Measurements from ENCODE around the gene TLR8.

The TLR8 gene

GRCh38 chrX:12932244-12932643 is 25.8 kb downstream of the TLR8 start:
- TF ChIP-seq REST (IDR thresholded peaks at IDR 0.05; ENCODE audit: insufficient read depth in 1 of 2, low read depth in 2 of 2, low read length in 2 of 2) (no peak), SIN3A (IDR thresholded peaks at IDR 0.05; ENCODE audit: borderline replicate concordance, insufficient read depth, low read length) (no peak)

DNA sequence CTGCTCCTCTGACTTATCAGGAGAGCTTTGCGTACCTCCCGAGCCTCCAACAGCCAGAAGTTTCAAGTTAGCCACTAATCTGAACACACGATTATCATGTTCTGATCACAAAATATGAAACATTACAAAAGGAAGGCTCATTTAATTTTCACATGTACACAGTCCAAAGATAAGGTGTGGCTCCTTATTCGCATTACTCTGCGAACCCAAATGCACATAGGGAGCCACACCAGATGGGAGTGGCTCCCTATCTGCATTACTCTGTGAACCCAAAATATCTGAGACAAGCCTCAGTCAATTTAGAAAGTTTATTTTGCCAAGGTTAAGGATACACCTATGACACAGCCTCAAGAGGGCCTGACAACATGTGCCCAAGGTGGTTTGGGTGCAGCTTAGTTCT is 28.4 kb downstream of the TLR8 start:
- no peak for TF ChIP-seq POLR2AphosphoS5 (IDR thresholded peaks at IDR 0.05; ENCODE audit: low read depth, low read length)
- no peak for TF ChIP-seq TAF1 (IDR thresholded peaks at IDR 0.05; ENCODE audit: borderline replicate concordance, insufficient read depth, low read length)
- TF ChIP-seq FOXP2 (optimal IDR thresholded peaks at IDR 0.05; ENCODE audit: borderline replicate concordance, extremely low read depth, extremely low read length, insufficient read depth) = no peak
- no peak for TF ChIP-seq REST (IDR thresholded peaks at IDR 0.05; ENCODE audit: insufficient read depth in 1 of 2, low read depth in 2 of 2, low read length in 2 of 2)
- no peak for TF ChIP-seq SIN3A (IDR thresholded peaks at IDR 0.05; ENCODE audit: borderline replicate concordance, insufficient read depth, low read length)

GRCh38 chrX:12936947-12937346 is 30.5 kb downstream of the TLR8 start:
- no peak for TF ChIP-seq TAF1 (IDR thresholded peaks at IDR 0.05; ENCODE audit: borderline replicate concordance, insufficient read depth, low read length)
- TF ChIP-seq FOXP2 (optimal IDR thresholded peaks at IDR 0.05; ENCODE audit: borderline replicate concordance, extremely low read depth, extremely low read length, insufficient read depth) = no peak
- TF ChIP-seq REST (IDR thresholded peaks at IDR 0.05; ENCODE audit: insufficient read depth in 1 of 2, low read depth in 2 of 2, low read length in 2 of 2) = no peak
- TF ChIP-seq POLR2AphosphoS5 (IDR thresholded peaks at IDR 0.05; ENCODE audit: low read depth, low read length) = no peak
- no peak for TF ChIP-seq SIN3A (IDR thresholded peaks at IDR 0.05; ENCODE audit: borderline replicate concordance, insufficient read depth, low read length)

- TF ChIP-seq REST (IDR thresholded peaks at IDR 0.05; ENCODE audit: insufficient read depth in 1 of 2, low read depth in 2 of 2, low read length in 2 of 2) (no peak), TAF1 (IDR thresholded peaks at IDR 0.05; ENCODE audit: borderline replicate concordance, insufficient read depth, low read length) (no peak), POLR2AphosphoS5 (IDR thresholded peaks at IDR 0.05; ENCODE audit: low read depth, low read length) (no peak), FOXP2 (optimal IDR thresholded peaks at IDR 0.05; ENCODE audit: borderline replicate concordance, extremely low read depth, extremely low read length, insufficient read depth) (no peak), SIN3A (IDR thresholded peaks at IDR 0.05; ENCODE audit: borderline replicate concordance, insufficient read depth, low read length) (no peak)
These were observed 39.1 kb downstream of the TLR8 start for GRCh38 chrX:12945494-12945893.

GRCh38 chrX:12946406-12946805 is 40.0 kb downstream of the TLR8 start:
- TF ChIP-seq TAF1 (IDR thresholded peaks at IDR 0.05; ENCODE audit: borderline replicate concordance, insufficient read depth, low read length) (no peak), FOXP2 (optimal IDR thresholded peaks at IDR 0.05; ENCODE audit: borderline replicate concordance, extremely low read depth, extremely low read length, insufficient read depth) (no peak), SIN3A (IDR thresholded peaks at IDR 0.05; ENCODE audit: borderline replicate concordance, insufficient read depth, low read length) (no peak), POLR2AphosphoS5 (IDR thresholded peaks at IDR 0.05; ENCODE audit: low read depth, low read length) (no peak), REST (IDR thresholded peaks at IDR 0.05; ENCODE audit: insufficient read depth in 1 of 2, low read depth in 2 of 2, low read length in 2 of 2) (no peak)
